Endodermal cell (in vitro differentiated cells): Measurements from ENCODE around the gene RYK. TPM values are rescaled to one million over a fixed set of nuclear protein-coding genes. Genes with fewer than 3 reads are reported as not detected.

Source experiments
- DNase-seq: peaks from one replicate; pipeline ENCODE4 v3.0.0-alpha.2; 2017
- H3K27ac ChIP-seq: 2 replicates; pipeline ENCODE4 v1.5.1; 2013; ENCODE audit warnings: mild to moderate bottlenecking, low read depth, low read length, moderate library complexity
- H3K27me3 ChIP-seq: 2 replicates; pipeline ENCODE4 v1.6.1; 2013; ENCODE audit warnings: mild to moderate bottlenecking, low read length, moderate library complexity; ENCODE audit not compliant: insufficient read depth, control insufficient read depth, poor library complexity, severe bottlenecking
- H3K36me3 ChIP-seq: 2 replicates; pipeline ENCODE4 v1.7.0; 2013; ENCODE audit warnings: mild to moderate bottlenecking, low read length, moderate library complexity; ENCODE audit not compliant: control insufficient read depth, insufficient read depth
- H3K4me1 ChIP-seq: one replicate; pipeline ENCODE4 v1.7.0; 2013; ENCODE audit warnings: low read length; ENCODE audit not compliant: control insufficient read depth, insufficient read depth
- H3K4me3 ChIP-seq: 2 replicates; pipeline ENCODE4 v1.5.1; 2013; ENCODE audit warnings: mild to moderate bottlenecking, low read length, moderate library complexity
- H3K9ac ChIP-seq: 2 replicates; pipeline ENCODE4 v1.6.1; 2013; ENCODE audit warnings: mild to moderate bottlenecking, low read length, moderate library complexity; ENCODE audit not compliant: poor library complexity, severe bottlenecking; ENCODE audit errors: extremely low read depth
- H3K9me3 ChIP-seq: 2 replicates; pipeline ENCODE4 v1.6.1; 2013; ENCODE audit warnings: mild to moderate bottlenecking, low read length, moderate library complexity; ENCODE audit not compliant: control insufficient read depth
- H3K27ac Mint-ChIP-seq: 2 replicates; pipeline ENCODE4 v1.8.0; 2020; ENCODE audit warnings: mixed read lengths
- H3K27me3 Mint-ChIP-seq: 2 replicates; pipeline ENCODE4 v1.8.0; 2021; ENCODE audit warnings: mild to moderate bottlenecking, mixed read lengths; ENCODE audit not compliant: insufficient read depth
- H3K36me3 Mint-ChIP-seq: 2 replicates; pipeline ENCODE4 v1.8.0; 2020; ENCODE audit warnings: low read depth, mixed read lengths
- H3K4me1 Mint-ChIP-seq: 2 replicates; pipeline ENCODE4 v1.8.0; 2020; ENCODE audit warnings: mixed read lengths
- H3K4me3 Mint-ChIP-seq: 2 replicates; pipeline ENCODE4 v1.8.0; 2020; ENCODE audit warnings: mild to moderate bottlenecking, moderate library complexity, mixed read lengths
- H3K9me3 Mint-ChIP-seq: 2 replicates; pipeline ENCODE4 v1.8.0; 2020; ENCODE audit warnings: mild to moderate bottlenecking, mixed read lengths
- CTCF ChIP-seq: fragments of 200-600 bp; sonication (generic); conservative IDR thresholded peaks from 2 replicates; pipeline ENCODE4 v1.5.0; 2021; ENCODE audit warnings: antibody characterized with exemption, mild to moderate bottlenecking
- WGBS, 2 experiments: methylation state at CpG; one replicate each; pipeline versions ENCODE4 v1.1.5 to v1.1.7; 2013; ENCODE audit warnings: missing lambda C conversion rate in 2 of 2, mixed read lengths in 1 of 2; ENCODE audit not compliant: insufficient coverage in 1 of 2, insufficient read length in 1 of 2; 5-methylcytosine and 5-hydroxymethylcytosine counted together
- total RNA-seq, 2 donors: library from RNA; stranded (reverse); fragmentation: NEBNext Ultra II Directional in 1 of 2; extraction: Animal tissue kit (Norgen Biotek cat#: 25700) in 1 of 2; gene quantifications; 2 replicates in 1 of 2; 3 replicates in 1 of 2; pipeline ENCODE4 v1.2.1, GENCODE V29; 2021

RYK gene
- total RNA-seq, 2 donors from 2014 or later = 79.2 to 85.5 TPM

GRCh38 chr3:134298249-134298648, 47.6 kb upstream of the RYK start:
- Histone ChIP-seq H3K4me1 (no peaks in the 10 kb centered on the region), H3K36me3 (no peaks in the 10 kb centered on the region), H3K9ac (no peak overlapping the region), H3K9me3 (peaks cover 10% of the 10 kb centered on the region), H3K4me3 (no peak overlapping the region), H3K27me3 (no peaks in the 10 kb centered on the region), H3K27ac (no peak overlapping the region)
- 62% methylated on average over 2 of the region's 2 CpGs; no CpG with 5 or more reads in 1 of the 2 experiments for WGBS, 2 experiments
- Mint-ChIP-seq H3K4me1 (peaks cover 4% of the 10 kb centered on the region), H3K36me3 (no peaks in the 10 kb centered on the region), H3K27me3 (no peaks in the 10 kb centered on the region), H3K9me3 (peaks cover 7% of the 10 kb centered on the region), H3K4me3 (no peak overlapping the region), H3K27ac (no peak overlapping the region)
- DNase-seq = no peak
- no peak for TF ChIP-seq CTCF

GRCh38 chr3:134296616-134297015, 46.0 kb upstream of the RYK start:
- no peaks in the 10 kb centered on the region for H3K36me3 Mint-ChIP-seq
- no peaks in the 10 kb centered on the region for H3K27me3 ChIP-seq
- no peak overlapping the region for H3K27ac ChIP-seq
- no peaks in the 10 kb centered on the region for H3K36me3 ChIP-seq
- H3K4me1 ChIP-seq = no peaks in the 10 kb centered on the region
- H3K9me3 Mint-ChIP-seq = peaks cover 7% of the 10 kb centered on the region
- H3K4me1 Mint-ChIP-seq = peaks cover 4% of the 10 kb centered on the region
- no peak for TF ChIP-seq CTCF
- H3K27ac Mint-ChIP-seq = no peak overlapping the region
- peaks cover 10% of the 10 kb centered on the region for H3K9me3 ChIP-seq
- no peak overlapping the region for H3K9ac ChIP-seq
- no peaks in the 10 kb centered on the region for H3K27me3 Mint-ChIP-seq
- H3K4me3 ChIP-seq = no peak overlapping the region
- no peak overlapping the region for H3K4me3 Mint-ChIP-seq
- no peak for DNase-seq

GRCh38 chr3:134295930-134296329, 45.3 kb upstream of the RYK start:
- no peak for DNase-seq
- peaks cover 2% of the 10 kb centered on the region for H3K4me1 ChIP-seq
- peak overlapping the region; percentile 61 for H3K4me3 ChIP-seq
- 100% methylated on average over 1 of the region's 1 CpG; no CpG with 5 or more reads in 1 of the 2 experiments for WGBS, 2 experiments
- Mint-ChIP-seq H3K27ac (no peak overlapping the region), H3K27me3 (no peaks in the 10 kb centered on the region), H3K4me3 (no peak overlapping the region), H3K9me3 (peaks cover 7% of the 10 kb centered on the region), H3K36me3 (no peaks in the 10 kb centered on the region), H3K4me1 (peaks cover 4% of the 10 kb centered on the region)
- no peaks in the 10 kb centered on the region for H3K36me3 ChIP-seq
- H3K27me3 ChIP-seq = no peaks in the 10 kb centered on the region
- no peak overlapping the region for H3K27ac ChIP-seq
- no peak overlapping the region for H3K9ac ChIP-seq
- TF ChIP-seq CTCF = no peak
- peaks cover 10% of the 10 kb centered on the region for H3K9me3 ChIP-seq
